HepG2 (cell line): ENCODE results near the gene GSTM1.

ENCODE experiments used
- CREB1 ChIP-seq, 2 experiments: fragments of 450-650 bp in 1 of 2; IDR thresholded peaks; 2 replicates each; pipeline ENCODE4 v1.6.1; 2016 to 2017; ENCODE audit warnings: control low read depth in 1 of 2, mild to moderate bottlenecking in 1 of 2, missing compliant biosample characterization in 1 of 2, missing genetic modification characterization in 1 of 2
- DR1 ChIP-seq: sonication (generic); formaldehyde crosslinking; IDR thresholded peaks from 2 replicates; pipeline ENCODE4 v1.8.0; 2021; ENCODE audit warnings: mild to moderate bottlenecking, missing genetic modification reagents, inconsistent platforms
- POLR2A ChIP-seq, 2 experiments: IDR thresholded peaks; 2 replicates each; pipeline ENCODE4 v1.6.1; 2011; ENCODE audit warnings: low read depth in 2 of 2, low read length in 2 of 2, mild to moderate bottlenecking in 1 of 2, moderate library complexity in 1 of 2; ENCODE audit not compliant: insufficient read depth in 1 of 2
- TF ChIP-seq, protein P1 (sequence below): sonication (generic); formaldehyde crosslinking; IDR thresholded peaks from 2 replicates; pipeline ENCODE4 v1.5.0; 2020; ENCODE audit warnings: mild to moderate bottlenecking, missing genetic modification reagents, moderate library complexity
- TF ChIP-seq, protein P2 (sequence below): IDR thresholded peaks from 2 replicates; pipeline ENCODE4 v1.6.1; 2016; ENCODE audit warnings: low read depth, borderline replicate concordance
- TF ChIP-seq, protein P3 (sequence below): sonication (generic); formaldehyde crosslinking; conservative IDR thresholded peaks from 2 replicates; pipeline ENCODE4 v1.4.0; 2020; ENCODE audit warnings: mild to moderate bottlenecking, missing genetic modification reagents, moderate library complexity

DNA sequence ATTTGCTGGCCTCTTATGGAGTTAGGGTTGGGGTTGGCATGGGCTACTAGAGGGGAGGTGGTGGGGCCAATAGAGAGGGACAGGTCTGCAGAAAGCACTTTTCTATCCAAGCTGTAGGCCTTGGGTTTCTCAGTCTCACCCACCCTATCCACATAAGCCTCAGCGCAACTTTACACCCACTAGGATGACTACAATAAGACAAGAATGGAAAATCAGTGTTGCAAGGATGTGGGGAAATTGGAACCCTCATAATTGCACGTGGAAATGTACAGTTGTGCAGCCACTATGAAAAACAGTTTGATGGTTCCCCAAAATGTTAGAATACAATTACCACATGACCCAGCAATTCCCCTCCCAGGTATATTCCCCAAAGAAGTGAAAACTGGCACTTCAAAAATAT lies 45.8 kb upstream of the GSTM1 start:
- TF ChIP-seq DR1: no peak
- TF ChIP-seq, protein P1, sequence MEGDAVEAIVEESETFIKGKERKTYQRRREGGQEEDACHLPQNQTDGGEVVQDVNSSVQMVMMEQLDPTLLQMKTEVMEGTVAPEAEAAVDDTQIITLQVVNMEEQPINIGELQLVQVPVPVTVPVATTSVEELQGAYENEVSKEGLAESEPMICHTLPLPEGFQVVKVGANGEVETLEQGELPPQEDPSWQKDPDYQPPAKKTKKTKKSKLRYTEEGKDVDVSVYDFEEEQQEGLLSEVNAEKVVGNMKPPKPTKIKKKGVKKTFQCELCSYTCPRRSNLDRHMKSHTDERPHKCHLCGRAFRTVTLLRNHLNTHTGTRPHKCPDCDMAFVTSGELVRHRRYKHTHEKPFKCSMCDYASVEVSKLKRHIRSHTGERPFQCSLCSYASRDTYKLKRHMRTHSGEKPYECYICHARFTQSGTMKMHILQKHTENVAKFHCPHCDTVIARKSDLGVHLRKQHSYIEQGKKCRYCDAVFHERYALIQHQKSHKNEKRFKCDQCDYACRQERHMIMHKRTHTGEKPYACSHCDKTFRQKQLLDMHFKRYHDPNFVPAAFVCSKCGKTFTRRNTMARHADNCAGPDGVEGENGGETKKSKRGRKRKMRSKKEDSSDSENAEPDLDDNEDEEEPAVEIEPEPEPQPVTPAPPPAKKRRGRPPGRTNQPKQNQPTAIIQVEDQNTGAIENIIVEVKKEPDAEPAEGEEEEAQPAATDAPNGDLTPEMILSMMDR (CRISPR knock-in tag): no peak
- TF ChIP-seq, protein P2, sequence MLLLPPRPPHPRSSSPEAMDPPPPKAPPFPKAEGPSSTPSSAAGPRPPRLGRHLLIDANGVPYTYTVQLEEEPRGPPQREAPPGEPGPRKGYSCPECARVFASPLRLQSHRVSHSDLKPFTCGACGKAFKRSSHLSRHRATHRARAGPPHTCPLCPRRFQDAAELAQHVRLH: no peak
- no peak for TF ChIP-seq POLR2A (IDR thresholded peaks at IDR 0.05; ENCODE audit: insufficient read depth in 1 of 2, low read depth in 2 of 2, low read length in 2 of 2)
- no peak for TF ChIP-seq CREB1 (IDR thresholded peaks at IDR 0.05)
- TF ChIP-seq CREB1 (CRISPR knock-in tag; IDR thresholded peaks at IDR 0.05): no peak
- TF ChIP-seq, protein P3, sequence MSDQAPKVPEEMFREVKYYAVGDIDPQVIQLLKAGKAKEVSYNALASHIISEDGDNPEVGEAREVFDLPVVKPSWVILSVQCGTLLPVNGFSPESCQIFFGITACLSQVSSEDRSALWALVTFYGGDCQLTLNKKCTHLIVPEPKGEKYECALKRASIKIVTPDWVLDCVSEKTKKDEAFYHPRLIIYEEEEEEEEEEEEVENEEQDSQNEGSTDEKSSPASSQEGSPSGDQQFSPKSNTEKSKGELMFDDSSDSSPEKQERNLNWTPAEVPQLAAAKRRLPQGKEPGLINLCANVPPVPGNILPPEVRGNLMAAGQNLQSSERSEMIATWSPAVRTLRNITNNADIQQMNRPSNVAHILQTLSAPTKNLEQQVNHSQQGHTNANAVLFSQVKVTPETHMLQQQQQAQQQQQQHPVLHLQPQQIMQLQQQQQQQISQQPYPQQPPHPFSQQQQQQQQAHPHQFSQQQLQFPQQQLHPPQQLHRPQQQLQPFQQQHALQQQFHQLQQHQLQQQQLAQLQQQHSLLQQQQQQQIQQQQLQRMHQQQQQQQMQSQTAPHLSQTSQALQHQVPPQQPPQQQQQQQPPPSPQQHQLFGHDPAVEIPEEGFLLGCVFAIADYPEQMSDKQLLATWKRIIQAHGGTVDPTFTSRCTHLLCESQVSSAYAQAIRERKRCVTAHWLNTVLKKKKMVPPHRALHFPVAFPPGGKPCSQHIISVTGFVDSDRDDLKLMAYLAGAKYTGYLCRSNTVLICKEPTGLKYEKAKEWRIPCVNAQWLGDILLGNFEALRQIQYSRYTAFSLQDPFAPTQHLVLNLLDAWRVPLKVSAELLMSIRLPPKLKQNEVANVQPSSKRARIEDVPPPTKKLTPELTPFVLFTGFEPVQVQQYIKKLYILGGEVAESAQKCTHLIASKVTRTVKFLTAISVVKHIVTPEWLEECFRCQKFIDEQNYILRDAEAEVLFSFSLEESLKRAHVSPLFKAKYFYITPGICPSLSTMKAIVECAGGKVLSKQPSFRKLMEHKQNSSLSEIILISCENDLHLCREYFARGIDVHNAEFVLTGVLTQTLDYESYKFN (CRISPR knock-in tag): no peak
